Hepatocyte (in vitro differentiated cells): Measurements from ENCODE around the gene ABHD1. TPM values are rescaled to one million over a fixed set of nuclear protein-coding genes. Genes with fewer than 3 reads are reported as not detected.

Source experiments
- DNase-seq: peaks from one replicate; pipeline ENCODE4 v3.0.0-alpha.2; 2016; ENCODE audit warnings: low spot score
- H2AFZ ChIP-seq: fragments of 200-600 bp; sonication (generic); 2 replicates; pipeline ENCODE4 v1.6.0; 2016; ENCODE audit warnings: antibody characterized with exemption, mild to moderate bottlenecking
- H3K27ac ChIP-seq: fragments of 200-600 bp; sonication (generic); 2 replicates; pipeline ENCODE4 v1.5.1; 2016; ENCODE audit warnings: mild to moderate bottlenecking
- H3K27me3 ChIP-seq: fragments of 200-600 bp; sonication (generic); 2 replicates; pipeline ENCODE4 v1.6.1; 2016
- H3K36me3 ChIP-seq: fragments of 200-600 bp; sonication (generic); replicated peaks from 2 replicates; pipeline ENCODE4 v1.5.1; 2016; ENCODE audit warnings: low read depth; ENCODE audit not compliant: insufficient read depth
- H3K4me1 ChIP-seq: fragments of 200-600 bp; sonication (generic); 2 replicates; pipeline ENCODE4 v1.5.1; 2016; ENCODE audit warnings: mild to moderate bottlenecking, moderate library complexity; ENCODE audit not compliant: insufficient read depth
- H3K4me2 ChIP-seq: fragments of 200-600 bp; sonication (generic); 2 replicates; pipeline ENCODE4 v1.6.0; 2016
- H3K4me3 ChIP-seq: fragments of 200-600 bp; sonication (generic); 2 replicates; pipeline ENCODE4 v1.5.1; 2016; ENCODE audit warnings: mild to moderate bottlenecking
- H3K79me2 ChIP-seq: fragments of 200-600 bp; sonication (generic); 2 replicates; pipeline ENCODE4 v1.6.0; 2017; ENCODE audit warnings: mild to moderate bottlenecking
- H3K9me2 ChIP-seq: fragments of 200-600 bp; sonication (generic); replicated peaks from 2 replicates; pipeline ENCODE4 v1.6.0; 2017; ENCODE audit warnings: mild to moderate bottlenecking; ENCODE audit not compliant: insufficient read depth
- H3K9me3 ChIP-seq: fragments of 200-600 bp; sonication (generic); 2 replicates; pipeline ENCODE4 v1.5.1; 2016; ENCODE audit warnings: low read depth, mild to moderate bottlenecking
- H4K20me1 ChIP-seq: fragments of 200-600 bp; sonication (generic); 2 replicates; pipeline ENCODE4 v1.6.0; 2016; ENCODE audit warnings: mild to moderate bottlenecking; ENCODE audit not compliant: insufficient read depth, poor library complexity, severe bottlenecking
- CTCF ChIP-seq: fragments of 200-600 bp; sonication (generic); IDR thresholded peaks from 2 replicates; pipeline ENCODE4 v1.5.1; 2016; ENCODE audit warnings: antibody characterized with exemption, mild to moderate bottlenecking; ENCODE audit not compliant: poor library complexity
- EZH2 ChIP-seq: fragments of 200-600 bp; sonication (generic); IDR thresholded peaks from 2 replicates; pipeline ENCODE4 v1.6.1; 2016; ENCODE audit warnings: antibody characterized with exemption, mild to moderate bottlenecking, borderline replicate concordance
- EZH2phosphoT487 ChIP-seq: fragments of 200-600 bp; sonication (generic); IDR thresholded peaks from one replicate; pipeline ENCODE4 v1.6.1; 2018; ENCODE audit warnings: antibody characterized with exemption, mild to moderate bottlenecking, low read depth, moderate library complexity; ENCODE audit not compliant: unreplicated experiment, severe bottlenecking
- WGBS: methylation state at CpG from one replicate; pipeline ENCODE4 v1.1.6; 2016; ENCODE audit warnings: low lambda C conversion rate; ENCODE audit errors: missing lambda C conversion rate; 5-methylcytosine and 5-hydroxymethylcytosine counted together
- polyA plus RNA-seq: library from polyadenylated mRNA; unstranded; fragments of >200 nt; fragmentation: Nextera tagmentation; extraction: Ambion mirVana; gene quantifications from 2 replicates; pipeline ENCODE4 v1.2.1, GENCODE V29; 2016
- total RNA-seq: library from RNA; depleted of rRNA; stranded (reverse); fragments of >200 nt; gene quantifications from 2 replicates; pipeline ENCODE4 v1.2.3, GENCODE V29; 2014

The ABHD1 gene
- total and polyA plus RNA-seq, 2 experiments from 2014 or later: 0.03 to 0.58 TPM

- no peaks in the 10 kb centered on the region for H3K27me3 ChIP-seq
- H3K4me2 ChIP-seq: peak overlapping the region; percentile 80
- peaks cover 16% of the 10 kb centered on the region for H3K4me1 ChIP-seq
- WGBS: 88% methylated on average over 7 of the region's 7 CpGs
- no peaks in the 10 kb centered on the region for H3K9me3 ChIP-seq
- H3K36me3 ChIP-seq: no peaks in the 10 kb centered on the region
- no peak overlapping the region for H3K4me3 ChIP-seq
- H4K20me1 ChIP-seq: peaks cover 3% of the 10 kb centered on the region
- no peak overlapping the region for H2AFZ ChIP-seq
- H3K79me2 ChIP-seq: peaks cover 21% of the 10 kb centered on the region
- TF ChIP-seq CTCF: no peak
- no peak for DNase-seq
- H3K9me2 ChIP-seq: no peaks in the 10 kb centered on the region
- peak overlapping the region; percentile 31 for H3K27ac ChIP-seq
These were observed 43.5 kb upstream of the ABHD1 start for GRCh38 chr2:27080140-27080469.

GRCh38 chr2:27080603-27080936, 43.0 kb upstream of the ABHD1 start:
- no peaks in the 10 kb centered on the region for H3K27me3 ChIP-seq
- H3K36me3 ChIP-seq: no peaks in the 10 kb centered on the region
- TF ChIP-seq EZH2phosphoT487 (no peak), EZH2 (no peak), CTCF (no peak)
- H4K20me1 ChIP-seq: peaks cover 3% of the 10 kb centered on the region
- no peak overlapping the region for H2AFZ ChIP-seq
- H3K27ac ChIP-seq: peak overlapping the region; percentile 16
- no peaks in the 10 kb centered on the region for H3K9me2 ChIP-seq
- peak overlapping the region; percentile 80 for H3K4me2 ChIP-seq
- 93% methylated on average over 14 of the region's 14 CpGs for WGBS
- peaks cover 21% of the 10 kb centered on the region for H3K79me2 ChIP-seq
- peaks cover 17% of the 10 kb centered on the region for H3K4me1 ChIP-seq
- H3K9me3 ChIP-seq: no peaks in the 10 kb centered on the region
- no peak overlapping the region for H3K4me3 ChIP-seq
- no peak for DNase-seq

- TF ChIP-seq CTCF (no peak), EZH2 (no peak), EZH2phosphoT487 (no peak)
- no peak overlapping the region for H3K4me2 ChIP-seq
- H4K20me1 ChIP-seq: peaks cover 3% of the 10 kb centered on the region
- H3K9me2 ChIP-seq: no peaks in the 10 kb centered on the region
- no peak overlapping the region for H3K27ac ChIP-seq
- no peaks in the 10 kb centered on the region for H3K27me3 ChIP-seq
- no peak overlapping the region for H3K4me3 ChIP-seq
- H3K4me1 ChIP-seq: peaks cover 24% of the 10 kb centered on the region
- peaks cover 21% of the 10 kb centered on the region for H3K79me2 ChIP-seq
- H2AFZ ChIP-seq: no peak overlapping the region
- DNase-seq: no peak
- H3K9me3 ChIP-seq: no peaks in the 10 kb centered on the region
- H3K36me3 ChIP-seq: no peaks in the 10 kb centered on the region
- WGBS: 95% methylated on average over 31 of the region's 38 CpGs
These were observed 41.4 kb upstream of the ABHD1 start for GRCh38 chr2:27081984-27082772.
